ENCODE measurements around the gene CA6. TPM values are rescaled to one million over a fixed set of nuclear protein-coding genes. Genes with fewer than 3 reads are reported as not detected.
"Not testable (repeated sequence)": the region's sequence is repeated elsewhere in the genome, so short reads cannot be mapped to it uniquely, and the experiment has no call there.

CA6 gene
- not detected in 2 replicates for total RNA-seq (2014; rRNA removed; shearing (Covaris generic))

DNA sequence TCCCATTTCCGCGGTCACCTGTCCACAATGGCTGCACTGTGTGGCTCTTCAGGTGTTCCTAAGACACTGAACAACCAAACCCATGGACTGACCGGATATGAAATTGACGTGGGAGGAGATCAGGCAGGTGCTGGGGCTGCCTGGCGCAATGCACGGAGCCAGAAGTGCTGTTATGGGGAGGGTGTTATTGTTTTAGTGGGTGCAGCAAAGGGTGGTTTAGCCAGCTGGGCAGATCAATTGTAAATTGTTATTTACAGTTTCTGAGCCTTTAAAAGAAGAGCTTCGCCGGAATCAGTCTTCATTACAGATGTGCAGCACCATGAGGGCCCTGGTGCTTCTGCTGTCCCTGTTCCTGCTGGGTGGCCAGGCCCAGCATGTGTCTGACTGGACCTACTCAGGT lies at the start of gene CA6:
Gene CA6, plus strand, starts transcription at position 301 of the 400 bp plus-strand sequence. Its CDS starts 19 bp downstream, at position 320.
- H3K27me3 ChIP-seq (replicated peaks): no peaks in the 10 kb centered on the region
- peaks cover 23% of the 10 kb centered on the region for H3K4me1 ChIP-seq (replicated peaks)
- no peaks in the 10 kb centered on the region for H3K36me3 ChIP-seq
- H3K4me3 ChIP-seq: no peak within 1 kb of the TSS
- no peak within 1 kb of the TSS for H3K27ac ChIP-seq
- no peaks in the 10 kb centered on the region for H3K9me3 ChIP-seq (replicated peaks)
- DNase-seq (ENCODE audit: low read depth in 1 of 2, low spot score in 2 of 2): no peak

DNA sequence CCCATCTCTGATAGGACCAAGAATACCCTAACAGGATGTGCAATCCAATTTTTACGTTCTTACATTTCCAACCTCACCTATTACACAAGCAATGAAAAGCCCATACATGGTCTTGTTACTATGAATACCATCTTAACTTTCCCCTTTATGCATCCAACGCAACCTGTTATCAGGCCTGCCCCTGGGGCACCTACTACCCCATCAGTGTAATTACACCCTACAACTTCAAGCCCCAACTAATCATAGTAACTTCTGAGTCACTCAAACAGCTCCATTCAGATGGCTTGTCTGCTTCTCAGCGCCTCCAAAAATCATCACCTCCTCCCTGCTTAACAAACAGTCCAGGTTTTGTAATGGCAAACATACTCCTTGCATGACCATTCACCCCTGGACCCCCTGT lies 48.9 kb upstream of the CA6 start:
- DNase-seq (ENCODE audit: low read depth in 1 of 2, low spot score in 2 of 2); H3K36me3 ChIP-seq; H3K27me3 ChIP-seq (replicated peaks); H3K4me3 ChIP-seq; H3K27ac ChIP-seq; H3K9me3 ChIP-seq (replicated peaks): not testable (repeated sequence)
- peaks cover 16% of the 10 kb centered on the region for H3K4me1 ChIP-seq (replicated peaks)

DNA sequence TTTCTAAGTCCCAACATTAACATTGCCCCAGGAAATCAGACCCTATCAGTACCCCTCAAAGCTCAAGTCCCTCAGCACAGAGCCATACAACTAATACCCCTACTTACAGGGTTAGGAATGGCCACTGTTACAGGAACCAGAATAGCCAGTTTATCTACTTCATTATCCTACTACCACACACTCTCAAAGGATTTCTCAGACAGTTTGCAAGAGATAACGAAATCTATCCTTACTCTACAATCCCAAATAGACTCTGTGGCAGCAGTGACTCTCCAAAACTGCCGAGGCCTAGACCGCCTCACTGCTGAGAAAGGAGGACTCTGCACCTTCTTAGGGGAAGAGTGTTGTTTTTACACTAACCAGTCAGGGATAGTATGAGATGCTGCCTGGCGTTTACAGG lies 48.2 kb upstream of the CA6 start:
- H3K4me3 ChIP-seq; H3K27me3 ChIP-seq (replicated peaks); H3K9me3 ChIP-seq (replicated peaks); DNase-seq (ENCODE audit: low read depth in 1 of 2, low spot score in 2 of 2); H3K27ac ChIP-seq; H3K36me3 ChIP-seq: not testable (repeated sequence)
- H3K4me1 ChIP-seq (replicated peaks): peaks cover 19% of the 10 kb centered on the region

DNA sequence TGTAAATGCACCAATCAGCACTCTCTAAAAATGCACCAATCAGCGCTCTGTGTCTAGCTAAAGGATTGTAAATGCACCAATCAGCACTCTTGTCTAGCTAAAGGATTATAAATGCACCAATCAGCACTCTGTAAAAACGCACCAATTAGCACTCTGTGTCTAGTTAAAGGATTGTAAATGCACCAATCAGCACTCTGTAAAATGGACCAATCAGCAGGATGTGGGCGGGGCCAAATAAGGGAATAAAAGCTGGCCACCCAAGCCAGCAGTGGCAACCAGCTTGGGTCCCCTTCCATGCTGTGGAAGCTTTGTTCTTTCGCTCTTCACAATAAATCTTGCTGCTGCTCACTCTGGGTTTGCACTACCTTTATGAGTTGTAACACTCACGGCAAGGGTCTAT lies 47.2 kb upstream of the CA6 start:
- DNase-seq (ENCODE audit: low read depth in 1 of 2, low spot score in 2 of 2); H3K27ac ChIP-seq; H3K9me3 ChIP-seq (replicated peaks); H3K27me3 ChIP-seq (replicated peaks); H3K4me3 ChIP-seq; H3K36me3 ChIP-seq: not testable (repeated sequence)
- peaks cover 28% of the 10 kb centered on the region for H3K4me1 ChIP-seq (replicated peaks)

DNA sequence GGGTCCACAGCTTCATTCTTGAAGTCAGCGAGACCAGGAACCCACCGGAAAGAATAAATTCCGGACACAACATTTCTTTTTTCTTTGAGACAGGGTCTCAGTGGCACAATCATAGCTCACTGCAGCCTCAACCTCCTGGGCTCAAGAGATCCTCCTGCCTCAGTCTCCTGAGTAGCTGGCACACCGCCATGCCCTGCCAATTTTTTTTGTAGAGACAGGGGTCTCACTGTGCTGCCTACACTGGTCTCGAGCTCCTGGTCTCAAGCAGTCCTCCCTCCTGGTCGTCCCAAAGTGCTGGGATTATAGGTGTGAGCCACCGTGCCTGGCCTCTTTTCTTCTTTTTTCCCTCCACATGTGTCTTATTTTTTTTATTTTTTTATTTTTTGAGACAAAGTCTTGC lies 46.6 kb upstream of the CA6 start:
- H3K4me1 ChIP-seq (replicated peaks): peaks cover 34% of the 10 kb centered on the region
- H3K27me3 ChIP-seq (replicated peaks): no peaks in the 10 kb centered on the region
- no peak for DNase-seq (ENCODE audit: low read depth in 1 of 2, low spot score in 2 of 2)
- H3K4me3 ChIP-seq: no peak overlapping the region
- H3K36me3 ChIP-seq: no peaks in the 10 kb centered on the region
- no peak overlapping the region for H3K27ac ChIP-seq
- H3K9me3 ChIP-seq (replicated peaks): no peaks in the 10 kb centered on the region

DNA sequence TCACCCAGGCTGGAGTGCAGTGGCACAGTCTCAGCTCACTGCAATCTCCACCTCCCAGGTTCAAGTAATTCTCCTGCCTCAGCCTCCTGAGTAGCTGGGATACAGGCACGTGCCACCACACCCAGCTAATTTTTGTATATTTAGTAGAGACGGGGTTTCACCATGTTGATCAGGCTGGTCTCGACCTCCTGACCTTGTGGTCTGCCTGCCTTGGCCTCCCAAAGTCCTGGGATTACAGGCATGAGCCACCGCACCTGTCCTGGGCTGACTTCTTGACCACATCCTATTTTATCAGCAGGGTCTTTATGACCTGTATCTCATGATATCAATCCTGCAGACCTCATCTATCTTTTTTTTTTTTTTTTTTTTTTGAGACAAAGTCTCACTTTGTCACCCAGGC lies 45.0 kb upstream of the CA6 start:
- not testable (repeated sequence) for H3K27ac ChIP-seq; H3K27me3 ChIP-seq (replicated peaks); DNase-seq (ENCODE audit: low read depth in 1 of 2, low spot score in 2 of 2); H3K36me3 ChIP-seq; H3K9me3 ChIP-seq (replicated peaks); H3K4me3 ChIP-seq
- H3K4me1 ChIP-seq (replicated peaks): peaks cover 48% of the 10 kb centered on the region

DNA sequence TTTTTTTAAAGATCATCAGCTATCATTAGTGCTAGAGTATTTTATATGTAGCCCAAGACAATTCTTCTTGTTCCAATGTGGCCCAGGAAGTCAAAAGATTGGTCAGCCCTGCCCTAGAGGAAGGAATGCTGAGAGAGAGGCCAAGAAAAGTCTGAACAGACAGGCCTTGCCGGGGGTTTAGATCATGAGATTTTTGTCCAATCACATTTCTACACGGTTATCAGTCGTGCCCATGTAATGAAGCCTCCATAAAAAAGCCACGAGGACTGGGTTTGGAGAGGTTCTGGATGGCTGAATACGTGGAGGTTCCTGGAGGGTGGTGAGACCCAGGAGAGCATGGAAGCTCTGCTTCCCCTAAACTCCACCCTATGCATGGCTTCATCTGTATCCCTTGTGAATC lies 42.9 kb upstream of the CA6 start:
- H3K4me3 ChIP-seq: no peak overlapping the region
- no peak overlapping the region; the same call in 1 of the 2 replicates for H3K27ac ChIP-seq
- no peak for DNase-seq (ENCODE audit: low read depth in 1 of 2, low spot score in 2 of 2)

DNA sequence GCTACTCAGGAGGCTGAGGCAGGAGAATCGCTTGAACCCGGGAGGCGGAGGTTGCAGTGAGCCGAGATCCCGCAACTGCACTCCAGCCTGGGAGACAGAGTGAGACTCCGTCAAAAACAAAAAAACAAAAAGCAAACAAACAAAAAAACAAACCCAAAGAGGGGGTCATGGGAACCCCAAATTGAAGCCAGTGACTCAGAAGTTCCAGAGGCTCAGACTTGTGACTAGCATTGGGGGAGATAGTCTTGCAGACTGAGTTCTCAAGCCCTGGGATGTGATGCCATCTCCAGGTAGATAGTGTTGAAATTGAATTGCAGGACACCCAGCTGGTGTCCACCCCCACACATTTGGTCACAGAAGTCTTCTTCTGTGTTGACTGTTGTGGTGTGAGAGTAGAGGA lies 42.3 kb upstream of the CA6 start:
- Histone ChIP-seq H3K4me1 (replicated peaks) (peaks cover 52% of the 10 kb centered on the region), H3K27me3 (replicated peaks) (no peaks in the 10 kb centered on the region), H3K27ac (no peak overlapping the region; the same call in 1 of the 2 replicates), H3K4me3 (no peak overlapping the region), H3K36me3 (no peaks in the 10 kb centered on the region), H3K9me3 (replicated peaks) (no peaks in the 10 kb centered on the region)
- DNase-seq (ENCODE audit: low read depth in 1 of 2, low spot score in 2 of 2): no peak

More for the DNA sequence above, 42.9 kb upstream of the CA6 start:
- Histone ChIP-seq H3K27me3 (replicated peaks) (no peaks in the 10 kb centered on the region), H3K9me3 (replicated peaks) (no peaks in the 10 kb centered on the region), H3K4me1 (replicated peaks) (peaks cover 52% of the 10 kb centered on the region), H3K36me3 (no peaks in the 10 kb centered on the region)

DNA sequence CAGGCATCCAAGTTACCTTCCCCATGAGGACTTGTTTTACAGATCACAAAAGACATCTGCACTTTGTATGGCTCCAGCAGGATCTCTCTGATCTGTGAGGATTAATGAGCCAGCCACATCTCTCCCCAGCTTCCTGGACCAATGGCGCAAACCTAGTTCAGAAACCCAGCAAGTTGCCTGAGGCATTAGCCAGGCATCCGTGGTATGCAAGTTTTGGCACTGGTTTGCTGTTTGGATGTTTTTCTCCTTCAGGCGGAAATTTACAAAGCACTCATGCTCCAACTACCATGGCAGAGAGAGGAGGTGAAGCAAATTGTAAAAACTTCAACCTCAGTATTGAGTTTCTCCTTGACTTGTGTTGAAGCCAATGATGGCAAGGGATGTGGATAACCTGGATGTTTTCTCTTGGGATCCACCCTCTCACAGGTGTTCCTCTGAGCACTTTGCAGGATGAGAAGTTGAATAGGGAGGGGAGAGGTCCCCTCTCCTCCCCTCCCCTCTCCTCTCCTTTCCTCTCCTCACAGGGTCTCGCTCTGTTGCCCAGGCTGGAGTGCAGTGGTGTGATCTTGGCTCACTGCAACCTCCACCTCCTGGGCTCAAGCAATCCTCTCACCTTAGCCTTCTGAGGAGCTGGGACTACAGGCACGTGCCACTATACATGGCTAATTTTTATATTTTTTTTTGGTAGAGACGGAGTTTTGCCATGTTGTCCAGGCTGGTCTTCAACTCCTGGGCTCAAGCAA lies 41.6 kb upstream of the CA6 start:
- no peaks in the 10 kb centered on the region for H3K9me3 ChIP-seq (replicated peaks)
- peak overlapping the region; percentile 13; the same call in 1 of the 2 replicates for H3K27ac ChIP-seq
- peak; percentile 90 to 91 for DNase-seq (ENCODE audit: low read depth in 1 of 2, low spot score in 2 of 2)
- H3K4me1 ChIP-seq (replicated peaks): peaks cover 52% of the 10 kb centered on the region
- no peak overlapping the region for H3K4me3 ChIP-seq
- no peaks in the 10 kb centered on the region for H3K27me3 ChIP-seq (replicated peaks)
- no peaks in the 10 kb centered on the region for H3K36me3 ChIP-seq

DNA sequence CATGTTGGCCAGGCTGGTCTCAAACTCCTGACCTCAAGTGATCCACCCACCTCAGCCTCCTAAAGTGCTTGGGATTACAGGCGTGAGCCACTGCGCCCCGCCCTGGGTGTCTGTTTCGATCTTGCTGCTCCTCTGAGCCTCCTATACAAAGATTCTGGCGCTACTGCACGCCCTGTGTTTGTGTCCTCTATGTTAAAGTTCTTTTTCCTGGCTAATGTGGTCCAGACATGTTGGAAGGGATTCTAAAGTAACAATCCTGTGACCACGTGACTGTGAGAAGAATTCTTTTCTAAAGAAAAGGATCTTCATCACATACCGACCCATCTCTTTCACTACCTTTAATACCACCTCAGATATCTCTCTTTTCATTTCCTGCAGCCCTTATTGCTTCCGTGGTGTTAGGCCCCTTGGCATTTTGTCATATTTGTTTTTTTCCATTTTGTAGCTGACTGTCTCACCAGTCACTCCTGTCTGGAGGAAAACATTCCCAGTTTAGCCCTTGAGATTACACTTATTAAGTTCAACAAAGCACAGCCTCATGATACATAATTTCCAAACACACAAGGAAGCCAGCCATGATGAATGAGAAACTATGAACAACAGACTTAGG lies 40.0 kb upstream of the CA6 start:
- Histone ChIP-seq H3K27ac (peak overlapping the region; percentile 29; the same call in 1 of the 2 replicates), H3K36me3 (no peaks in the 10 kb centered on the region), H3K27me3 (replicated peaks) (no peaks in the 10 kb centered on the region), H3K4me1 (replicated peaks) (peaks cover 40% of the 10 kb centered on the region), H3K4me3 (no peak overlapping the region), H3K9me3 (replicated peaks) (no peaks in the 10 kb centered on the region; the same call in 1 of the 2 replicates)
- peak in 1 of 2 experiments; percentile 25 for DNase-seq (ENCODE audit: low read depth in 1 of 2, low spot score in 2 of 2)

DNA sequence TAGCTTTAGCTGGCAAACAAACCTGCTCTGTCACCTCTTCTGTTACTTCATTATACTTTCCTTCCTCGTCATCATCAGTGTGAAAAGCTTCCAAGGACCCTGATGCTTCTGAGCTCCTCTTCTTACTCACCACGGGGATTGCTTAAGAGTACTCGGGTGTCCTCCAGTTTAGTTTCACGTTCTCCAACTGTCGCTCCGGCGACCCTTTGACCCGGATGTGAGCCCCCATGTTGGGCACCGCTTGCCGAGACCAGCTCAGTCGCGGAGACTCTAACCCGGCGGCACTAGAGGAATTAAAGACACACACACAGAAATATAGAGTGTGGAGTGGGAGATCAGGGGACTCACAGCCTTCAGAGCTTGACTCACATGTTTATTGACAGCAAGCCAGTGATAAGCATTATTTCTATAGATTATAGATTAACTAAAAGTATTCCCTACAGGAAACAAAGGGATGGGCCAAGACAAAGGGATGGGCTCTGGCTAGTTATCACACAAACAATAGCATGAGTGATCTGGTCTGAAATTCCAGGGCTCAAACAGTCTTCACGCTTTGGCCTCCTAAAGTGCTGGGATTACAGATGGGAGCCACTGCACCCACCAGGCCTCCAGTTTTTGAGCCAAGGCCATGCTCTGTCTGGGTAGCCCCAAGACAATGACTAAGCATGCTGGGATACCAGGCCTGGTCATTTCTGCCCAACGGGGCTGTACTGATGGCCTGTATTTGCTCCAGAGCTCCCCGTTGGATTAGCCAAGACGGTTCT lies 37.1 kb upstream of the CA6 start:
- no peak for DNase-seq (ENCODE audit: low read depth in 1 of 2, low spot score in 2 of 2)
- H3K27ac ChIP-seq: no peak overlapping the region
- H3K36me3 ChIP-seq: no peaks in the 10 kb centered on the region
- no peak overlapping the region for H3K4me3 ChIP-seq
- H3K4me1 ChIP-seq (replicated peaks): peaks cover 22% of the 10 kb centered on the region
- no peaks in the 10 kb centered on the region for H3K27me3 ChIP-seq (replicated peaks)
- no peaks in the 10 kb centered on the region; the same call in 1 of the 2 replicates for H3K9me3 ChIP-seq (replicated peaks)

DNA sequence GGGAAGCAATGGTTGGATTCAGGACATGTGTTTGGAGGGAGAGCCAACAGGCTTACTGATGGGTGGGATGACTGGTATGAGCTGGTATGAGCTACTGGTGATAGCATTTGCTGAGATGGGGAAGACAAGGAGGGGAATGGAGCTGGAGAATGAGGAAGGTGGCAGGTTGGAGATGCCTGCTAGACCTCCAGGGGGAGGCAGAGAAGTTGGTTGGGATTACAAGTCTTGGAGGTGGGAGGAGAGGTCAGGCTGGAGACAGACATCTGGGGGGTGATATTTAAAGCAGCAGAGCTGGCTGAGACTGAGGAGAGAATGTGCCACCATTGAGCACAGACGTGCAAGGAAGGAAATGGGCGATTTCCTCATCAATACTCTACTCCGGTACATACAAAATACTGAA lies 35.3 kb upstream of the CA6 start:
- H3K4me1 ChIP-seq (replicated peaks): peaks cover 8% of the 10 kb centered on the region
- no peak overlapping the region for H3K4me3 ChIP-seq
- DNase-seq (ENCODE audit: low read depth in 1 of 2, low spot score in 2 of 2): no peak
- no peak overlapping the region for H3K27ac ChIP-seq
- no peaks in the 10 kb centered on the region for H3K36me3 ChIP-seq
- no peaks in the 10 kb centered on the region; the same call in 1 of the 2 replicates for H3K9me3 ChIP-seq (replicated peaks)
- no peaks in the 10 kb centered on the region for H3K27me3 ChIP-seq (replicated peaks)

DNA sequence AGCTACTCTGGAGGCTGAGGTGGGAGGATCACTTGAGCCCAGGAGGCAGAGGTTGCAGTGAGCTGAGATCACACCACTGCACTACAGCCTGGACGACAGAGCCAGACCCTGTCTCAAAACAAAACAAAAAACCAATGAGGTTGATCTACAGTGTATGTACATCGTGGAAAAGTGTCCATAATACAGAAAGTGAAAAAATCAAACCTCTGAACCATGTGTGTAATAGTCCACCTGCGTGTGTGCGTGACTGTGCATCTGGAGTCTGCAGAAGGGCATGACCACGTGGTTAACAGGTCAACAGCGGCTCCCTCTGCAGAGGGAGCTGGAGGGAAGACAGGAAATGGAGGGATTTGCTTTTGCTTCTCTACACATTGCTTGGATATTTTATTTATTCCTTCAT lies 34.8 kb upstream of the CA6 start:
- Histone ChIP-seq H3K27ac (no peak overlapping the region), H3K4me1 (replicated peaks) (peaks cover 2% of the 10 kb centered on the region), H3K27me3 (replicated peaks) (no peaks in the 10 kb centered on the region), H3K9me3 (replicated peaks) (no peaks in the 10 kb centered on the region; the same call in 1 of the 2 replicates), H3K4me3 (no peak overlapping the region), H3K36me3 (no peaks in the 10 kb centered on the region)
- DNase-seq (ENCODE audit: low read depth in 1 of 2, low spot score in 2 of 2): peak in 1 of 2 experiments; percentile 9

All from SJSA1 (cell line).